Liver (tissue), 3 donors: ENCODE results near the gene SETD1A.
"Not testable (repeated sequence)": the region's sequence is repeated elsewhere in the genome, so short reads cannot be mapped to it uniquely, and the experiment has no call there.

Source experiments
- ATF3 ChIP-seq: IDR thresholded peaks from 2 replicates; pipeline ENCODE4 v1.6.1; 2016; ENCODE audit warnings: antibody characterized with exemption
- EGR1 ChIP-seq, 2 donors: IDR thresholded peaks; 2 replicates each; pipeline ENCODE4 v1.6.1; 2016 to 2018; ENCODE audit warnings: antibody characterized with exemption in 2 of 2, low read depth in 2 of 2
- GABPA ChIP-seq, 2 donors: IDR thresholded peaks in 1 of 2; conservative IDR thresholded peaks in 1 of 2; 2 replicates each; pipeline ENCODE4 v1.6.1; 2016; ENCODE audit warnings: antibody characterized with exemption in 2 of 2, mild to moderate bottlenecking in 1 of 2, moderate library complexity in 1 of 2
- HNF4G ChIP-seq: IDR thresholded peaks from 2 replicates; pipeline ENCODE4 v1.6.1; 2016; ENCODE audit warnings: antibody characterized with exemption
- JUND ChIP-seq, 2 donors: IDR thresholded peaks; 2 replicates each; pipeline ENCODE4 v1.6.1; 2016; ENCODE audit warnings: antibody characterized with exemption in 2 of 2
- MAX ChIP-seq: IDR thresholded peaks from 2 replicates; pipeline ENCODE4 v1.6.1; 2016; ENCODE audit warnings: antibody characterized with exemption
- RAD21 ChIP-seq, 2 donors: IDR thresholded peaks; 2 replicates each; pipeline ENCODE4 v1.6.1; 2016; ENCODE audit warnings: antibody characterized with exemption in 2 of 2, mild to moderate bottlenecking in 2 of 2
- RXRA ChIP-seq, 2 donors: IDR thresholded peaks; 2 replicates each; pipeline ENCODE4 v1.6.1; 2017 to 2018; ENCODE audit warnings: antibody characterized with exemption in 2 of 2, mild to moderate bottlenecking in 1 of 2
- SP1 ChIP-seq: IDR thresholded peaks from 2 replicates; pipeline ENCODE4 v1.6.1; 2018; ENCODE audit warnings: antibody characterized with exemption, mild to moderate bottlenecking
- TAF1 ChIP-seq: conservative IDR thresholded peaks from 2 replicates; pipeline ENCODE4 v1.6.1; 2016; ENCODE audit warnings: antibody characterized with exemption, mild to moderate bottlenecking
- YY1 ChIP-seq: IDR thresholded peaks from 2 replicates; pipeline ENCODE4 v1.6.1; 2016; ENCODE audit warnings: antibody characterized with exemption, mild to moderate bottlenecking
- TF ChIP-seq, protein P1 (sequence below): fragments of 150-350 bp; IDR thresholded peaks from 2 replicates; pipeline ENCODE4 v1.5.1; 2017; ENCODE audit warnings: improper control_type of control experiment, low read depth, low read length; ENCODE audit not compliant: missing input control
- TF ChIP-seq, protein P2 (sequence below): IDR thresholded peaks from 2 replicates; pipeline ENCODE4 v1.6.1; 2016; ENCODE audit warnings: antibody characterized with exemption, mild to moderate bottlenecking
- TF ChIP-seq, protein P3 (sequence below): IDR thresholded peaks from 2 replicates; pipeline ENCODE4 v1.6.1; 2016; ENCODE audit warnings: antibody characterized with exemption
- donor health status: healthy.
- donor health status: healthy.

DNA sequence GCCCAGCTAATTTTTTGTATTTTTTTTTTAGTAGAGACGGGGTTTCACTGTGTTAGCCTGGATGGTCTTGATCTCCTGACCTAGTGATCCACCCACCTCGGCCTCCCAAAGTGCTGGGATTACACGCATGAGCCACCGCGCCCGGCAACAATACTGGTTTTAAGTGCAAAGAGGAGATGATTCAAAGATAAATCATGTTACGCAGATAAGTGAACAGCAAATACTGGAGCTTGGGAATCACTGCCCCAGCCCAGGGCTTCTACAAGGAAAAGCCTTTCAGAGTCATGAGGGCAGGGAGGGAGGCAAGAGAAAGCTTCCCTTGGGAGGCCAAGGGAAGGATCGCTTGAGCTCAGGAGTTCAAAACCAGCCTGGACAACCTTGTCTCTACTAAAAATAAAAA is 18.0 kb upstream of the SETD1A start:
- TF ChIP-seq, protein P1, sequence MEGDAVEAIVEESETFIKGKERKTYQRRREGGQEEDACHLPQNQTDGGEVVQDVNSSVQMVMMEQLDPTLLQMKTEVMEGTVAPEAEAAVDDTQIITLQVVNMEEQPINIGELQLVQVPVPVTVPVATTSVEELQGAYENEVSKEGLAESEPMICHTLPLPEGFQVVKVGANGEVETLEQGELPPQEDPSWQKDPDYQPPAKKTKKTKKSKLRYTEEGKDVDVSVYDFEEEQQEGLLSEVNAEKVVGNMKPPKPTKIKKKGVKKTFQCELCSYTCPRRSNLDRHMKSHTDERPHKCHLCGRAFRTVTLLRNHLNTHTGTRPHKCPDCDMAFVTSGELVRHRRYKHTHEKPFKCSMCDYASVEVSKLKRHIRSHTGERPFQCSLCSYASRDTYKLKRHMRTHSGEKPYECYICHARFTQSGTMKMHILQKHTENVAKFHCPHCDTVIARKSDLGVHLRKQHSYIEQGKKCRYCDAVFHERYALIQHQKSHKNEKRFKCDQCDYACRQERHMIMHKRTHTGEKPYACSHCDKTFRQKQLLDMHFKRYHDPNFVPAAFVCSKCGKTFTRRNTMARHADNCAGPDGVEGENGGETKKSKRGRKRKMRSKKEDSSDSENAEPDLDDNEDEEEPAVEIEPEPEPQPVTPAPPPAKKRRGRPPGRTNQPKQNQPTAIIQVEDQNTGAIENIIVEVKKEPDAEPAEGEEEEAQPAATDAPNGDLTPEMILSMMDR = not testable (repeated sequence)
- TF ChIP-seq, protein P2, sequence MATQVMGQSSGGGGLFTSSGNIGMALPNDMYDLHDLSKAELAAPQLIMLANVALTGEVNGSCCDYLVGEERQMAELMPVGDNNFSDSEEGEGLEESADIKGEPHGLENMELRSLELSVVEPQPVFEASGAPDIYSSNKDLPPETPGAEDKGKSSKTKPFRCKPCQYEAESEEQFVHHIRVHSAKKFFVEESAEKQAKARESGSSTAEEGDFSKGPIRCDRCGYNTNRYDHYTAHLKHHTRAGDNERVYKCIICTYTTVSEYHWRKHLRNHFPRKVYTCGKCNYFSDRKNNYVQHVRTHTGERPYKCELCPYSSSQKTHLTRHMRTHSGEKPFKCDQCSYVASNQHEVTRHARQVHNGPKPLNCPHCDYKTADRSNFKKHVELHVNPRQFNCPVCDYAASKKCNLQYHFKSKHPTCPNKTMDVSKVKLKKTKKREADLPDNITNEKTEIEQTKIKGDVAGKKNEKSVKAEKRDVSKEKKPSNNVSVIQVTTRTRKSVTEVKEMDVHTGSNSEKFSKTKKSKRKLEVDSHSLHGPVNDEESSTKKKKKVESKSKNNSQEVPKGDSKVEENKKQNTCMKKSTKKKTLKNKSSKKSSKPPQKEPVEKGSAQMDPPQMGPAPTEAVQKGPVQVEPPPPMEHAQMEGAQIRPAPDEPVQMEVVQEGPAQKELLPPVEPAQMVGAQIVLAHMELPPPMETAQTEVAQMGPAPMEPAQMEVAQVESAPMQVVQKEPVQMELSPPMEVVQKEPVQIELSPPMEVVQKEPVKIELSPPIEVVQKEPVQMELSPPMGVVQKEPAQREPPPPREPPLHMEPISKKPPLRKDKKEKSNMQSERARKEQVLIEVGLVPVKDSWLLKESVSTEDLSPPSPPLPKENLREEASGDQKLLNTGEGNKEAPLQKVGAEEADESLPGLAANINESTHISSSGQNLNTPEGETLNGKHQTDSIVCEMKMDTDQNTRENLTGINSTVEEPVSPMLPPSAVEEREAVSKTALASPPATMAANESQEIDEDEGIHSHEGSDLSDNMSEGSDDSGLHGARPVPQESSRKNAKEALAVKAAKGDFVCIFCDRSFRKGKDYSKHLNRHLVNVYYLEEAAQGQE = not testable (repeated sequence)
- TF ChIP-seq EGR1 (IDR thresholded peaks at IDR 0.05; ENCODE audit: low read depth in 2 of 2); MAX; GABPA (IDR thresholded peaks at IDR 0.05 in 1 of 2, conservative IDR thresholded peaks at IDR 0.05 in 1 of 2); JUND (IDR thresholded peaks at IDR 0.05); YY1; RAD21 (IDR thresholded peaks at IDR 0.05); RXRA (IDR thresholded peaks at IDR 0.05); HNF4G; TAF1; SP1; ATF3: not testable (repeated sequence)
- TF ChIP-seq, protein P3, sequence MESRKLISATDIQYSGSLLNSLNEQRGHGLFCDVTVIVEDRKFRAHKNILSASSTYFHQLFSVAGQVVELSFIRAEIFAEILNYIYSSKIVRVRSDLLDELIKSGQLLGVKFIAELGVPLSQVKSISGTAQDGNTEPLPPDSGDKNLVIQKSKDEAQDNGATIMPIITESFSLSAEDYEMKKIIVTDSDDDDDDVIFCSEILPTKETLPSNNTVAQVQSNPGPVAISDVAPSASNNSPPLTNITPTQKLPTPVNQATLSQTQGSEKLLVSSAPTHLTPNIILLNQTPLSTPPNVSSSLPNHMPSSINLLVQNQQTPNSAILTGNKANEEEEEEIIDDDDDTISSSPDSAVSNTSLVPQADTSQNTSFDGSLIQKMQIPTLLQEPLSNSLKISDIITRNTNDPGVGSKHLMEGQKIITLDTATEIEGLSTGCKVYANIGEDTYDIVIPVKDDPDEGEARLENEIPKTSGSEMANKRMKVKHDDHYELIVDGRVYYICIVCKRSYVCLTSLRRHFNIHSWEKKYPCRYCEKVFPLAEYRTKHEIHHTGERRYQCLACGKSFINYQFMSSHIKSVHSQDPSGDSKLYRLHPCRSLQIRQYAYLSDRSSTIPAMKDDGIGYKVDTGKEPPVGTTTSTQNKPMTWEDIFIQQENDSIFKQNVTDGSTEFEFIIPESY = not testable (repeated sequence)
